Activated T-cell treated with anti-CD3 and anti-CD28 coated beads, Interleukin-2, amount 50 U/mL, for 24 hours (primary cell): ENCODE results near the gene BTBD1.
"Not testable (repeated sequence)": the region's sequence is repeated elsewhere in the genome, so short reads cannot be mapped to it uniquely, and the experiment has no call there.

ENCODE experiments used
- DNase-seq: peaks from one replicate; pipeline ENCODE4 v3.0.0-alpha.2; 2020
- H3K27ac Mint-ChIP-seq: 2 replicates; pipeline ENCODE4 v1.8.0; 2020; ENCODE audit warnings: mild to moderate bottlenecking, mixed read lengths
- H3K27me3 Mint-ChIP-seq: 2 replicates; pipeline ENCODE4 v1.8.0; 2020; ENCODE audit warnings: mixed read lengths
- H3K36me3 Mint-ChIP-seq: 2 replicates; pipeline ENCODE4 v1.8.0; 2020; ENCODE audit warnings: low read depth, mixed read lengths
- H3K4me1 Mint-ChIP-seq: 2 replicates; pipeline ENCODE4 v1.8.0; 2020; ENCODE audit warnings: low read depth, mixed read lengths
- H3K4me3 Mint-ChIP-seq: 2 replicates; pipeline ENCODE4 v1.8.0; 2020; ENCODE audit warnings: mild to moderate bottlenecking, moderate library complexity, mixed read lengths
- H3K9me3 Mint-ChIP-seq: 2 replicates; pipeline ENCODE4 v1.8.0; 2020; ENCODE audit warnings: mixed read lengths

BTBD1 gene

GRCh38 chr15:83057696-83058376, 9.2 kb downstream of the BTBD1 start:
- Mint-ChIP-seq H3K4me1 (peaks cover 30% of the 10 kb centered on the region), H3K4me3 (no peak overlapping the region), H3K27ac (peak overlapping the region; percentile 40), H3K27me3 (no peaks in the 10 kb centered on the region), H3K9me3 (no peaks in the 10 kb centered on the region), H3K36me3 (peaks cover 61% of the 10 kb centered on the region)
- no peak for DNase-seq

GRCh38 chr15:83057002-83057401, 10.1 kb downstream of the BTBD1 start:
- Mint-ChIP-seq H3K4me1 (peaks cover 30% of the 10 kb centered on the region), H3K4me3 (no peak overlapping the region), H3K36me3 (peaks cover 68% of the 10 kb centered on the region), H3K27me3 (no peaks in the 10 kb centered on the region), H3K27ac (peak overlapping the region; percentile 19), H3K9me3 (no peaks in the 10 kb centered on the region)
- no peak for DNase-seq

- H3K9me3 Mint-ChIP-seq = no peaks in the 10 kb centered on the region
- DNase-seq = no peak
- H3K4me1 Mint-ChIP-seq = peaks cover 32% of the 10 kb centered on the region
- H3K36me3 Mint-ChIP-seq = peaks cover 90% of the 10 kb centered on the region
- H3K27ac Mint-ChIP-seq = no peak overlapping the region
- H3K4me3 Mint-ChIP-seq = no peak overlapping the region
- no peaks in the 10 kb centered on the region for H3K27me3 Mint-ChIP-seq
These were observed 13.9 kb downstream of the BTBD1 start for GRCh38 chr15:83053151-83053550.

GRCh38 chr15:83046558-83047127, 20.4 kb downstream of the BTBD1 start:
- Mint-ChIP-seq H3K4me1 (peaks cover 18% of the 10 kb centered on the region), H3K4me3 (no peak overlapping the region), H3K36me3 (peaks cover 90% of the 10 kb centered on the region)

GRCh38 chr15:83044156-83044555, 22.9 kb downstream of the BTBD1 start:
- peaks cover 94% of the 10 kb centered on the region for H3K36me3 Mint-ChIP-seq
- no peak for DNase-seq
- H3K9me3 Mint-ChIP-seq = no peaks in the 10 kb centered on the region
- H3K27me3 Mint-ChIP-seq = no peaks in the 10 kb centered on the region
- H3K27ac Mint-ChIP-seq = no peak overlapping the region
- H3K4me3 Mint-ChIP-seq = no peak overlapping the region
- H3K4me1 Mint-ChIP-seq = peaks cover 26% of the 10 kb centered on the region

More at GRCh38 chr15:83046558-83047127, 20.4 kb downstream of the BTBD1 start:
- no peak for DNase-seq
- Mint-ChIP-seq H3K27ac (no peak overlapping the region), H3K27me3 (no peaks in the 10 kb centered on the region), H3K9me3 (no peaks in the 10 kb centered on the region)

GRCh38 chr15:83039206-83039605, 27.8 kb downstream of the BTBD1 start:
- Mint-ChIP-seq H3K4me1 (peaks cover 38% of the 10 kb centered on the region), H3K27me3 (no peaks in the 10 kb centered on the region), H3K4me3 (no peak overlapping the region), H3K36me3 (peaks cover 95% of the 10 kb centered on the region), H3K27ac (peak overlapping the region; percentile 60), H3K9me3 (peaks cover 2% of the 10 kb centered on the region)
- no peak for DNase-seq

- no peaks in the 10 kb centered on the region for H3K27me3 Mint-ChIP-seq
- peaks cover 42% of the 10 kb centered on the region for H3K4me1 Mint-ChIP-seq
- H3K4me3 Mint-ChIP-seq = no peak overlapping the region
- H3K27ac Mint-ChIP-seq = no peak overlapping the region
- H3K36me3 Mint-ChIP-seq = peaks cover 89% of the 10 kb centered on the region
- DNase-seq = no peak
- H3K9me3 Mint-ChIP-seq = peaks cover 2% of the 10 kb centered on the region
These were observed 30.8 kb downstream of the BTBD1 start for GRCh38 chr15:83036253-83036652.

- peaks cover 85% of the 10 kb centered on the region for H3K36me3 Mint-ChIP-seq
- not testable (repeated sequence) for H3K9me3 Mint-ChIP-seq
These were observed 35.8 kb downstream of the BTBD1 start for GRCh38 chr15:83031234-83031633.

GRCh38 chr15:83030021-83030420, 37.0 kb downstream of the BTBD1 start:
- H3K9me3 Mint-ChIP-seq = no peaks in the 10 kb centered on the region
- no peak overlapping the region for H3K27ac Mint-ChIP-seq
- DNase-seq = no peak
- H3K27me3 Mint-ChIP-seq = no peaks in the 10 kb centered on the region
- H3K4me3 Mint-ChIP-seq = no peak overlapping the region
- H3K4me1 Mint-ChIP-seq = peaks cover 11% of the 10 kb centered on the region
- H3K36me3 Mint-ChIP-seq = peaks cover 81% of the 10 kb centered on the region

More at GRCh38 chr15:83031234-83031633, 35.8 kb downstream of the BTBD1 start:
- DNase-seq, H3K27me3 Mint-ChIP-seq, H3K4me3 Mint-ChIP-seq, H3K27ac Mint-ChIP-seq: not testable (repeated sequence)
- peaks cover 16% of the 10 kb centered on the region for H3K4me1 Mint-ChIP-seq

GRCh38 chr15:83018436-83018835, 48.6 kb downstream of the BTBD1 start:
- Mint-ChIP-seq H3K4me3 (no peak overlapping the region), H3K27me3 (no peaks in the 10 kb centered on the region), H3K27ac (peak overlapping the region; percentile 59), H3K36me3 (peaks cover 69% of the 10 kb centered on the region), H3K9me3 (no peaks in the 10 kb centered on the region), H3K4me1 (peaks cover 27% of the 10 kb centered on the region)
- no peak for DNase-seq

GRCh38 chr15:83016906-83017305, 50.1 kb downstream of the BTBD1 start:
- no peak for DNase-seq
- H3K27ac Mint-ChIP-seq = peak overlapping the region; percentile 67
- no peak overlapping the region for H3K4me3 Mint-ChIP-seq
- peaks cover 75% of the 10 kb centered on the region for H3K36me3 Mint-ChIP-seq
- peaks cover 12% of the 10 kb centered on the region for H3K9me3 Mint-ChIP-seq
- H3K27me3 Mint-ChIP-seq = no peaks in the 10 kb centered on the region
- peaks cover 40% of the 10 kb centered on the region for H3K4me1 Mint-ChIP-seq

GRCh38 chr15:83015361-83015760, 51.7 kb downstream of the BTBD1 start:
- peaks cover 13% of the 10 kb centered on the region for H3K9me3 Mint-ChIP-seq
- peaks cover 74% of the 10 kb centered on the region for H3K36me3 Mint-ChIP-seq
- H3K4me3 Mint-ChIP-seq = no peak overlapping the region
- H3K27me3 Mint-ChIP-seq = no peaks in the 10 kb centered on the region
- peaks cover 49% of the 10 kb centered on the region for H3K4me1 Mint-ChIP-seq
- no peak for DNase-seq
- peak overlapping the region; percentile 6 for H3K27ac Mint-ChIP-seq

- H3K27ac Mint-ChIP-seq = peak overlapping the region; percentile 57
- no peak for DNase-seq
- H3K9me3 Mint-ChIP-seq = peaks cover 13% of the 10 kb centered on the region
- H3K4me3 Mint-ChIP-seq = no peak overlapping the region
- H3K27me3 Mint-ChIP-seq = no peaks in the 10 kb centered on the region
- H3K4me1 Mint-ChIP-seq = peaks cover 59% of the 10 kb centered on the region
- peaks cover 74% of the 10 kb centered on the region for H3K36me3 Mint-ChIP-seq
These were observed 52.8 kb downstream of the BTBD1 start for GRCh38 chr15:83014205-83014653.

- Mint-ChIP-seq H3K27ac (peak overlapping the region; percentile 94), H3K36me3 (peaks cover 75% of the 10 kb centered on the region), H3K9me3 (peaks cover 13% of the 10 kb centered on the region), H3K4me1 (peaks cover 59% of the 10 kb centered on the region), H3K4me3 (peak overlapping the region; percentile 90), H3K27me3 (no peaks in the 10 kb centered on the region)
- DNase-seq = no peak
These were observed 54.4 kb downstream of the BTBD1 start for GRCh38 chr15:83012636-83013035.

GRCh38 chr15:83012076-83012426, 55.0 kb downstream of the BTBD1 start:
- peaks cover 75% of the 10 kb centered on the region for H3K36me3 Mint-ChIP-seq
- H3K4me3 Mint-ChIP-seq = peak overlapping the region; percentile 90
- peaks cover 13% of the 10 kb centered on the region for H3K9me3 Mint-ChIP-seq
- DNase-seq = no peak
- no peaks in the 10 kb centered on the region for H3K27me3 Mint-ChIP-seq
- peaks cover 58% of the 10 kb centered on the region for H3K4me1 Mint-ChIP-seq
- H3K27ac Mint-ChIP-seq = peak overlapping the region; percentile 94
